Natural killer cell (primary cell): ENCODE measurements around the gene RAC2. TPM values are rescaled to one million over a fixed set of nuclear protein-coding genes. Genes with fewer than 3 reads are reported as not detected.
A peak's percentile ranks its signal among the peaks of the same experiment; 100 is the strongest.
"Not testable (repeated sequence)": the region's sequence is repeated elsewhere in the genome, so short reads cannot be mapped to it uniquely, and the experiment has no call there.

Experiments
- ATAC-seq, 3 donors: fragments of 150-1000 bp in 2 of 3; fragments of 200-7000 bp in 1 of 3; cut with Tn5 transposase; 1 replicate in 1 of 3; 2 replicates in 2 of 3; pipeline ENCODE4 v1.10.0; 2021; ENCODE audit warnings: mild to moderate bottlenecking in 2 of 3, moderate library complexity in 2 of 3
- DNase-seq, 2 donors: peaks; one replicate each; pipeline versions ENCODE4 v3.0.0 to v3.0.0-alpha.2; 2013 to 2021; ENCODE audit warnings: mixed read lengths in 1 of 2
- H3K27ac ChIP-seq: one replicate; pipeline ENCODE4 v1.5.1; 2013; ENCODE audit warnings: mild to moderate bottlenecking, low read length
- H3K27me3 ChIP-seq: one replicate; pipeline ENCODE4 v1.6.1; 2013; ENCODE audit warnings: low read length; ENCODE audit not compliant: control insufficient read depth, insufficient read depth
- H3K36me3 ChIP-seq: one replicate; pipeline ENCODE4 v1.6.1; 2013; ENCODE audit warnings: low read length; ENCODE audit not compliant: control insufficient read depth, insufficient read depth
- H3K4me1 ChIP-seq: one replicate; pipeline ENCODE4 v1.6.1; 2013; ENCODE audit warnings: low read length; ENCODE audit not compliant: control insufficient read depth, insufficient read depth
- H3K4me3 ChIP-seq: one replicate; pipeline ENCODE4 v1.5.1; 2013; ENCODE audit warnings: low read length
- H3K9me3 ChIP-seq: one replicate; pipeline ENCODE4 v1.6.1; 2013; ENCODE audit warnings: low read length; ENCODE audit not compliant: control insufficient read depth, insufficient read depth
- H3K27ac Mint-ChIP-seq, 2 donors: one replicate each; pipeline ENCODE4 v1.8.0; 2022; ENCODE audit warnings: mild to moderate bottlenecking in 2 of 2, mixed read lengths in 2 of 2, moderate library complexity in 1 of 2
- H3K27me3 Mint-ChIP-seq, 2 donors: one replicate each; pipeline ENCODE4 v1.8.0; 2022; ENCODE audit warnings: low read depth in 2 of 2, mixed read lengths in 2 of 2
- H3K36me3 Mint-ChIP-seq: one replicate; pipeline ENCODE4 v1.8.0; 2022; ENCODE audit warnings: mixed read lengths
- H3K4me1 Mint-ChIP-seq, 2 donors: one replicate each; pipeline ENCODE4 v1.8.0; 2022; ENCODE audit warnings: mixed read lengths in 2 of 2
- H3K4me3 Mint-ChIP-seq: one replicate; pipeline ENCODE4 v1.8.0; 2022; ENCODE audit warnings: mild to moderate bottlenecking, moderate library complexity, mixed read lengths
- H3K9me3 Mint-ChIP-seq, 2 donors: one replicate each; pipeline ENCODE4 v1.8.0; 2022; ENCODE audit warnings: mixed read lengths in 2 of 2
- CTCF ChIP-seq: fragments of 200-600 bp; IDR thresholded peaks from one replicate; pipeline ENCODE4 v1.8.0; 2022; ENCODE audit warnings: antibody characterized with exemption
- WGBS: methylation state at CpG from one replicate; pipeline ENCODE4 v1.1.7; 2013; ENCODE audit warnings: missing lambda C conversion rate; ENCODE audit not compliant: insufficient coverage; 5-methylcytosine and 5-hydroxymethylcytosine counted together
- intact Hi-C: fragments of 100-400 bp; cut with micrococcal nuclease; formaldehyde crosslinking; loops from one replicate; pipeline ENCODE4 v1.14.2; 2022
- total RNA-seq, 4 donors: library from RNA; stranded (reverse); fragments of 120-200 nt in 1 of 4; gene quantifications; one replicate each; pipeline versions ENCODE4 v1.2.3 to v1.2.4, GENCODE V29; 2013 to 2022

The RAC2 gene
- total RNA-seq, 3 donors from 2014 or later (not counting 1 experiment from before 2014, with no cell fraction given) = 647 to 744 (median 741) TPM

- Histone ChIP-seq H3K4me3 (no peak overlapping the region), H3K36me3 (no peaks in the 10 kb centered on the region), H3K27me3 (no peaks in the 10 kb centered on the region), H3K27ac (no peak overlapping the region), H3K4me1 (peaks cover 26% of the 10 kb centered on the region), H3K9me3 (no peaks in the 10 kb centered on the region)
- Mint-ChIP-seq H3K36me3 (no peaks in the 10 kb centered on the region), H3K4me3 (no peak overlapping the region), H3K27me3 (no peaks in the 10 kb centered on the region), H3K27ac (no peak overlapping the region), H3K9me3 (no peaks in the 10 kb centered on the region), H3K4me1 (peaks cover 15 to 26% of the 10 kb centered on the region in 2 donors)
- no peak for TF ChIP-seq CTCF
- intact Hi-C loops = no loop called here
- ATAC-seq = no peak
- no peak for DNase-seq
- 92% methylated on average over 3 of the region's 5 CpGs for WGBS
Observed at GRCh38 chr22:37202001-37202555, 42.0 kb downstream of the RAC2 start.

- H3K36me3 Mint-ChIP-seq, H3K4me3 Mint-ChIP-seq, ATAC-seq, DNase-seq, H3K27me3 ChIP-seq, H3K9me3 Mint-ChIP-seq, H3K4me3 ChIP-seq, H3K27ac ChIP-seq, H3K27ac Mint-ChIP-seq, H3K27me3 Mint-ChIP-seq, H3K9me3 ChIP-seq, H3K36me3 ChIP-seq, intact Hi-C loops: not testable (repeated sequence)
- H3K4me1 ChIP-seq = peaks cover 30% of the 10 kb centered on the region
- H3K4me1 Mint-ChIP-seq = peaks cover 15 to 27% of the 10 kb centered on the region in 2 donors
- 97% methylated on average over 5 of the region's 6 CpGs for WGBS
Observed at GRCh38 chr22:37201443-37201820, 42.6 kb downstream of the RAC2 start.

GRCh38 chr22:37199760-37200108, 44.3 kb downstream of the RAC2 start:
- TF ChIP-seq CTCF = peak; percentile 37
- DNase-seq = no peak

GRCh38 chr22:37199103-37199759, 44.8 kb downstream of the RAC2 start:
- ATAC-seq (peak; percentile 96 to 100 (median 96)), DNase-seq (peak; percentile 99 to 100)
- H3K4me1 Mint-ChIP-seq = peaks cover 28 to 40% of the 10 kb centered on the region in 2 donors
- Histone ChIP-seq H3K36me3 (no peaks in the 10 kb centered on the region), H3K9me3 (no peaks in the 10 kb centered on the region), H3K4me3 (peak overlapping the region; percentile 80), H3K4me1 (peaks cover 34% of the 10 kb centered on the region), H3K27ac (peak overlapping the region; percentile 91), H3K27me3 (no peaks in the 10 kb centered on the region)
- H3K4me3 Mint-ChIP-seq = peak overlapping the region; percentile 90
- intact Hi-C loops = loop anchor here (1.0 to 5.0 kb wide), 5 partner anchors 30 to 417 kb away; partner anchors contain the start of gene IL2RB
- H3K36me3 Mint-ChIP-seq = no peaks in the 10 kb centered on the region
- no peaks in the 10 kb centered on the region for H3K9me3 Mint-ChIP-seq
- H3K27ac Mint-ChIP-seq = peak overlapping the region; percentile 93 to 97
- peak; percentile 85 for TF ChIP-seq CTCF
- H3K27me3 Mint-ChIP-seq = no peaks in the 10 kb centered on the region
- WGBS = under 1% methylated on average over 58 of the region's 58 CpGs

More at GRCh38 chr22:37199760-37200108, 44.3 kb downstream of the RAC2 start:
- H3K4me1 Mint-ChIP-seq = peaks cover 23 to 35% of the 10 kb centered on the region in 2 donors
- no peaks in the 10 kb centered on the region for H3K27me3 Mint-ChIP-seq
- H3K9me3 ChIP-seq = no peaks in the 10 kb centered on the region
- peak overlapping the region; percentile 5 for H3K4me3 ChIP-seq
- no peak for ATAC-seq
- no peaks in the 10 kb centered on the region for H3K9me3 Mint-ChIP-seq
- peaks cover 30% of the 10 kb centered on the region for H3K4me1 ChIP-seq
- peak overlapping the region; percentile 93 to 97 for H3K27ac Mint-ChIP-seq
- H3K27ac ChIP-seq = peak overlapping the region; percentile 60
- no peaks in the 10 kb centered on the region for H3K36me3 Mint-ChIP-seq
- H3K27me3 ChIP-seq = no peaks in the 10 kb centered on the region
- no peaks in the 10 kb centered on the region for H3K36me3 ChIP-seq
- WGBS = 40% methylated on average over 12 of the region's 12 CpGs
- intact Hi-C loops = loop anchor here (1.0 to 5.0 kb wide), 6 partner anchors 29 to 417 kb away; partner anchors contain the start of gene IL2RB
- H3K4me3 Mint-ChIP-seq = peak overlapping the region; percentile 90
